VCaP (cell line): ENCODE results near the gene SLC26A8.

Source experiments
- H3K27ac ChIP-seq: fragments of 450-650 bp; 2 replicates; pipeline ENCODE4 v1.5.1; 2017
- CTCF ChIP-seq: fragments of 450-650 bp; conservative IDR thresholded peaks from 2 replicates; pipeline ENCODE4 v1.5.1; 2017; ENCODE audit warnings: mild to moderate bottlenecking, moderate library complexity

Gene SLC26A8

GRCh38 chr6:36027501-36028087 lies 3.2 kb upstream of the SLC26A8 start, which contains the start of gene MAPK14:
Gene MAPK14 (plus strand): TSS chr6:36027808. CDS start chr6:36028158, 350 bp downstream.
- peak; percentile 94 for TF ChIP-seq CTCF
- peak within 1 kb of the TSS; percentile 94 for H3K27ac ChIP-seq

DNA sequence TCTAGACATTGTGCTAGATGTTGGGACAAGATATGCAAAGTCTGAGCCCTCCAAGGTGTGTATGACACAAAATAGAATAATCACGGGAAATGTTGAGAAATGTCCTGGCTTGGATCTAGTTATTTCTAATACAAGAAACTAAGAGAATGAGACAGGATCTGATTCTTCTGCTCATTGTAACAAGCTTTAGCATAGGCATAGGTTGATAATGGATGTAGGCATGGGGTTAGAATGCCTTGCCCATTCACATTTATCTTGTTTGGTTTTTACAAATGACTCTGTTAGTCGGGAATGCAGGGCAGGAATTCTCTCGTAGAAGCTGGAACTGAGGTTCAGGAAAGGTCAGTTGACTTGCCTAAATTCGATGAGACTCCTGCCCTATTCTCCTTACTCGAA lies 1.5 kb upstream of the SLC26A8 start:
- no peak overlapping the region for H3K27ac ChIP-seq
- no peak for TF ChIP-seq CTCF

- no peak for TF ChIP-seq CTCF
- H3K27ac ChIP-seq = no peak overlapping the region
These were observed 955 bp upstream of the SLC26A8 start for GRCh38 chr6:36025260-36025931.

GRCh38 chr6:36020154-36020553 lies 4.3 kb downstream of the SLC26A8 start:
- TF ChIP-seq CTCF = no peak
- H3K27ac ChIP-seq = no peak overlapping the region

DNA sequence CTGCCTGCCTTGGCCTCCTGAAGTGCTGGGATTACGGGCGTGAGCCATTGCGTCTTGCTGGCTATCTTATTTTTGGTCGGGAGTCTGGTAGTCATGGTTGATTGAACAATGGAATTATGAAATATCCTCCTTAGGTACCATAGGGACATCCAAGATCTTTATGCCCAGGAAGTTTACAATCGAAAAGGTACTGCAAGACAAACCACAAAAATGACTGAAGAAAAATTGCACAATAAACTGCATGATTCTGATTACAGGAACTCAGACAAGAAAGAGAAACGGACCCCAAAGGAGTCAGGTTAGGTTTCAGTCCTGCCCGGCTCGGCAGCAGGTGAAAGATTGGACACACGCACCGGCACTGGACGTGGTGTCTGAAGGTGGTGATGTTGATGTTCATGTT lies 5.3 kb downstream of the SLC26A8 start:
- TF ChIP-seq CTCF = no peak
- no peak overlapping the region for H3K27ac ChIP-seq

GRCh38 chr6:36018339-36018738 lies 6.1 kb downstream of the SLC26A8 start:
- TF ChIP-seq CTCF = no peak
- no peak overlapping the region for H3K27ac ChIP-seq

- no peak overlapping the region for H3K27ac ChIP-seq
- TF ChIP-seq CTCF = no peak
These were observed 8.8 kb downstream of the SLC26A8 start for GRCh38 chr6:36015666-36016065.
